ENCODE data around the gene DOK7.
"Not testable (repeated sequence)": the region's sequence is repeated elsewhere in the genome, so short reads cannot be mapped to it uniquely, and the experiment has no call there.

The DOK7 gene

GRCh38 chr4:3511601-3512000 is 48.5 kb downstream of the DOK7 start:
- not testable (repeated sequence) for DNase-seq

GRCh38 chr4:3512279-3512678 is 49.2 kb downstream of the DOK7 start:
- no peak for DNase-seq

GRCh38 chr4:3512719-3513118 is 49.6 kb downstream of the DOK7 start:
- DNase-seq: no peak

DNA sequence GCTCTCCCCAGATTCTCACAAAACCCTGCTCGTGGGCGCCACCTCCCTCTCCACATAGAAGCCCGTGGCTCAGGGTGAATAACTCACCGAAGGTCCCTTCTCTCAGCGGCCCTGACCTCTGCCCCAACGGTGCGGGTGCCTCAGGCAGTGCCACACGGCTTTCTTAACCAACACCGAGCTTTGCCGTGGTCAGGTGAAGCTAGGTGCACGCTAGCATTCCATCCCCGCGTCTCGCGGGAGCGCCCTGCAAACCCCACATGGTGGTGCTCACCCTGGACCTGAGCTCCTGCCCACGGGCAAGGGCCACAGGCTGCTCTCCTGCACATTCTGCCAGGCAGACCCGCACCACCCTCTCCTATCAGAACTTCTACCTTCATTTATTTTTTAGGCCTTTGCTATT is 50.7 kb downstream of the DOK7 start:
- no peak for DNase-seq

DNA sequence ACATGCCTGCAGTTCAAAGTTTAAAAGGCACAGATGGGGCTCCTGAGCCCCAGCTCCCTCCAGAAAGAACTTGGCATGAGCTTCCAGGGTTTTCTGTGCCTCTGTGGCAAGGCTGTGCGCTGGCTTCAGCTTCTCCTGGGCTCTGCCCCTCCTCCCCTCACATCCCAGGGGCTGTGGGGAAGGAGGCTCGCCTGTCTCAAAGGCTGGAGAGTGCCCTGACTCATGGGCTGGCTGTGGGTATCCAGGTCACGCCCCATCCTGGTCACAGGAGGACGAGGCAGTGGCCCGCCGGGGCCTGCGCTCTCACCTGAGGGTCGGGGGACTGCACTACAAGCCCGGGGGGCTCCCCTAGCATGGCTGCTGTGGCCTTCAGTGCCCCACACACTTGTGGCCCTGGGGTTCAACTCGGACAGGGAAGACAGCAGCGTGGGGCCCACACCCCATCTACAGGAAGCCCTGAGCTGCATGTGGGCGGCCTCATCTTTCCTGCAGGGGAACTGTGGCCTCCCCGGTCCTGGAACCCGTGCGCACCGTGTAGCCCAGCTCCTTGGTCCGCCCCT is 51.2 kb downstream of the DOK7 start:
- no peak for DNase-seq

- DNase-seq: no peak
Observed at GRCh38 chr4:3514806-3515501, 51.8 kb downstream of the DOK7 start.

GRCh38 chr4:3515646-3516045 is 52.5 kb downstream of the DOK7 start:
- no peak for DNase-seq

DNA sequence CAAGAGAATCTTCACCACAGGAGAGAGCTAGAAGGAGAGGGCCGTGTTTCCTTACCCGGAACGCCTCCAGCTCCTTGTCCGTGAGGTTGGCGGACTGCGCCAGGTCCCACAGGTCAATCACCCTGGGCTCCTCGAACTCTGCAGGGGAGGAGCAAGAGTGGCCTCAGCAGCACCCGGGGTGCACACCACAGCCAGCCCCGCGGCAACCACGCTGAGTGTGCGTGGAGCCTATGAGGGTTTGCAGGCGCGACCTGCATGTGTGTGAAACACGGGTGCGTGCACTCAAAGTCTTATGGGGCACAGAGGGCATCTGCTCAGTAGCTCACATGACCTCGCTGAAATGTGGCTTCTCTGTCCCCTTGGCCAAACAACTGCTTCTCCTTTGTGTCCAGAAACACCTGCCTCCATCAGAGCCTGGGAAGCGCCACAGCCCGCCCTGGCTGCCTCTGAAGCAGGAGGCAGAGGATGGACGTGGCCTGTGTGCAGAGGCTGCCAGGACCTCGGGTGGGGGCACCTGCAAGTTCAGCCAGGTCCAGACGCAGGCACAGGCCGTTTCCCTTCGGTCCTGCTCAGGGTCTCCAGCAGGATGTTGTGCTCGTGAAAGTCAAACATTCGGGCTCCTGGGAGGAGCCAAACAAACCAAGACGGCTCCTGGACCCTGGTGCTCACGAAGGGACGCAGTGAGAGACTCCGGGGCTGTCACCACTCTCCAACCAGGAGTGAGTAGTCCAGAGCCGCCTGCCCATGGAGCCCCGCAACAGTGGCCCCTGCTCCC is 53.1 kb downstream of the DOK7 start:
- no peak for DNase-seq

DNA sequence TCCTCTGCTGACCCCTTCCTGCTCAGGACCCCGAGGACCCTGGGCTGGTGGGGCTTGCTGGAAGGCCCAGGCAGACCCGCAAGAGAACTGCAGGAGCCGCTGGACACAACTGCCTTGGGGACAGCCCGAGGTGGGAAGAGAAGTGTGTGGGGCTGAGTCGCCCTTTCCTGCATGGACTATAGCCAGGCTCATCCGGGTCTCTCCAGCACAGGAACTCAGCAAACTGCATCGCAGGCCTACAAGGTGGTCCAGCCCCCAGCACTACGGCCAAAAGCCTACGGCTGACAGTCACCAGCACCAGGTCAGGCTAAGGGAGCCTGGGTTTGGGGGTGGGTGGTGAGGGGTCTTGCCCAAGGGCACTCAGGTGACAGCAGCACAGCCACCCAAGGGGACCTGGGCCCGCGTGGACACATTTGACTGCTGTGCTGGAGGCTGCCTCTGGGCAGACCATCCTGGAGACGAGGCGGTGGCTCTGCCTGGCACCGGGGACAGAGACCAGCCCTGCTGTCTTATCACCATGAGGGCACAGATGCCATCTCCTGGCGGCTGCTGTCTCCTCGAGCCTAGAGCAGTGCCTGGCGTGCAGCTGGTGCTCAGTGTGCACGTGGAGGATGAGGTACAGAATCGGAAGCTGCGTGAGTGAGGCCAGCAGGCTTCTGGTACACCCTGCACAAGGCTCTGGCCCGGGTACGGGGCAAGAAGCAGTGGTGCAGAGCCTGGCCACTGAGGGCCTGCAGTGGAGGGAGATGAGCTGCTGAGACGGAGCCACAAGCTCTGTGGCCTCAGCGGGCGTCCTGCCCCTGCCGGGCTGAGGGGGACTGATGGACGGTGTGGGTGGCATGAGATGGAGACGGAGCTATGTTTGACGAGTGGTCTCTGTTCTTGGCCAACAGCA is 54.0 kb downstream of the DOK7 start:
- DNase-seq: no peak

DNA sequence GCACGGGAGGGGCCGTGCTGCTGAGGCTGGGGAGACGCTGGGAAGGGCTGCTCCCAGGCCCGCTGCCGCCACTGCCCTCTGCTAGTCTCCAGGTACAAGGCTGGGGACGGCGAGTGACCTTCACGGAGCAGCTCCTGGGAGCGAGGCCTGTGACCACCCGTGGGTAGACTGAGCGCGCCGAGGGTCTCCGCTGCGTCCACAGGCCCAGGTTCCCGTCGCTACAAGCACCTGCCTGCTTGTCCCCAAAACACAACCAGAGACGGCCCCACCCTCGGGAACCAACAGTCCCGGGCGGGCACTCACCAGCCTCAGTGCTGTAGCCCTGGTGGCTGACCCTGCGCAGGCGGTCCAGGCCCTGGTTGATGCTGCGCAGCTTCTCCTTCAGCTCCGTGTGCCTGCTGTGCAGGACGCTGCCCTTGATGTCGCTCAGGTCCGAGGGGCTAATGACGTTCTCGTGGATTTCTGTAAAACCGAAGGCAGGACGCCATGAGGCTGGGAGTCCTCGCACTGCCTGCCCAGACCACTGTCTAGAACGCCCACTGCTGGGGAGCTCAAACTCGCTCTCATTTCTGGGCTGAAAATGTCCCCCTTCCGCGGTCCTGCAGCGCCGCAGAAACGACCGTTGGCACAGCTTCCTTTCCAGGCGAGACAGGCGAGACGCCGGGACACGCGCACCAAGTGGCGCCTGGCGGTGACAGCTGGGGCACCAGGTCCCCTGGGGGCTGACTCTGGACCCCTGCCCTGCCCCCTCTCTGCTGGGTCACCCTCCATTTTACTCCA is 54.8 kb downstream of the DOK7 start:
- no peak for DNase-seq

DNA sequence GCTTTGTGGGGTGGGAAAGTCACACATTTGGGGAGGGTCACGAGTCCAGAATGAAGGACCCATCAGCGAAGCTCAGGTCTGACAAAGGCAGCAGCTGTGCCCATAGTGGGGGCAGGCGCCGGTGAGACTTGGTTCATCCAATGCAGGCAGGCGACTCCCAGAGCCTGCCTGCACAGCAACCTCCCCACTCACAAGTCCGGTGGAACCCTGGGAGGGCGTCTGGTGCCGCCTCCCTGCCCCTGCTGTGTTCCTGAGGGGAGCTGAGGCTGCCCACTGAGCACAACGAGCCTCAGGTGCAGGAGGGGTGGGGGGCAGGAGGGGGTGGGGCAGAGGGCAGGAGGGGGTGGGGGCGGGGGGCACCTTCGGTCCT is 55.4 kb downstream of the DOK7 start:
- DNase-seq: no peak

DNA sequence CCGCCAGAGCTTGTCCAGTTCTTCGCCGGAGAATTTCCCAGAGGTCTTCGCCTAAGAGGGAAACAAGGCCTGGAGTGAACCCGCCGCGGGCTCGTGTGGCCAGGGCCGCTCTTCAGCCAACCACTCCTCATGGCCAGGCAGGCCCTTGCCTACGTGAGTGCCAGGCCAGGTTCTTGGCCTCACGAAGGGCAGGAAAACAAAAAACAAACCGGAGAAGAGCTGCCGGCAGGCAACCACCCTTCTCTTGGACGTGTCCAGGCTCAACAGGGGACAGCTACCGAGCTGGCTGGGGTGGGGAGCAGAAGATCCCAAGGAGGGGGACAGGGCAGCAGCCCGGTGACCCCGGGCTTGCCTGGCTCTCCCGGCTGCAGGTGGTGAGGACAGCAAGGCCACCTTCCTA is 55.8 kb downstream of the DOK7 start:
- DNase-seq: no peak

DNA sequence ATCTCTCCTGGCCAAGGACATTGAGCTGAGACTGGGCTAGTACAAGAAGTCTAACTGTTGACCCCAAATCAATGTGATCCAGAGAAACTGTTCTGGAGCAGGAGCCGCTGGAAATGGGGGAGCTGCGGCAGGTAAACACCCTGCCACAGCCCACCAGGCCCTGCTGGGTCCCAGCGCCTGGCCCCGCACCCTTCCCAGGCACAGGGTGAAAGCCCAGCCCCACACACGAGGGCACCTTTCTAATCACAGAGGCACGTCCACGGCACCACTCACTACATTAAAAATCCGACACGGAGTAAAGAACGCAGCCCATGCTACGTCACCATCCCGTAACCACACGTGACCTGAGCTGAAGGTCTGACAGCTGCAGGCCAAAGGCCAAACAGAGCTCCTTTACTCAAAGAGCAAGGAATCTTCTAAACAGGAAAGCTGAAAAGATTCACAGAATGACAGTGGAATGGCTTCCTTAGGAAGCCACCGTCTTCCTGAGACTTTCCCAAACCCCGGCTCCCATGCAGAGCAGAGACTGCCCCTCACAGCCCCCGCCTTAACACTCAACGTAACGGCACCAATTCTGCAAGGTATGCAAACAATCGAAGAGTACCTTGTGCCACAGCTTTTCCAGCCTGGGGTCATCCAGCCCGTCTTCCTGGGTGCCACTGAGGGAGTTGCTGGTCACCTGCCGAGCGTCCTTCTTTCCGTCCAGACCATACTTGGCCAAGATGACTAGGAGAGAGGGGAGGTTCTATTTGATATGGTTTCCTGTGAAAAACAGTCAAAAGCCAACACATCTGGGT is 56.6 kb downstream of the DOK7 start:
- no peak for DNase-seq

GRCh38 chr4:3520276-3520675 is 57.2 kb downstream of the DOK7 start:
- no peak for DNase-seq

GRCh38 chr4:3520796-3521600 is 57.9 kb downstream of the DOK7 start:
- no peak for DNase-seq

DNA sequence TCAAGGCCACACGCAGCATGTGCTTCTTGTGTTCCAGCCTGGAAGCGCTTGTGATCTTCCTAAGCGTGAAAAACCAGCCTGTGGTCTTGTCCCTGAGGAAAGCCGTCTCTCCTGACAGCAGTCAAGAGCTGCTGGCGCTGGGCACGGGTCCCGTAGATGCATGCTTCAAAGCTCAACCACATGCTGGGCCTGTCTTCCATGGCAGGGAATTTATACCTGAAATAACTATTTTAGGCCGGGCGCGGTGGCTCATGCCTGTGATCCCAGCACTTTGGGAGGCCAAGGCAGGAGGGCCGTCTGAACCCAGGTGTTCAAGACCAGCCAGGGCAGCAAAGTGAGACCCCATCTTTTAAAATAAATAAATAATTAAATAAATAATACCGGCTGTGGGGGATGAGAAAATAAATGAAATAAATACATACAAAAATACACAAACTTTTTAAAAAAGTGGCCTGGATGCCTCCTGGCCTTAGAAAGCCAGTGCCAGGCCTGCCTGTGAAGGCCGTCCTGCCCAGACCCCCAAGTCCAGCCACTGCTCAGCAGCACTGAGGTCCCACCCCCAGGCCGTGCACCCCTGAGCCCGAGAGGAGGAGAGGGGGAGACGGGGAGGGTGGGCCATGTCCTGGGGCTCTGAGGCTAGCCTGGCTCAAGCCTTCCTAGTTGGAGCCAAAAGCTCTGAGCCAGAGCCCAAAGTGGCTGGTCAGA is 58.7 kb downstream of the DOK7 start:
- DNase-seq: no peak

GRCh38 chr4:3522326-3522640 is 59.2 kb downstream of the DOK7 start:
- DNase-seq: no peak

GRCh38 chr4:3522651-3523050 is 59.5 kb downstream of the DOK7 start:
- DNase-seq: no peak

GRCh38 chr4:3523146-3523627 is 60.1 kb downstream of the DOK7 start:
- DNase-seq: no peak

DNA sequence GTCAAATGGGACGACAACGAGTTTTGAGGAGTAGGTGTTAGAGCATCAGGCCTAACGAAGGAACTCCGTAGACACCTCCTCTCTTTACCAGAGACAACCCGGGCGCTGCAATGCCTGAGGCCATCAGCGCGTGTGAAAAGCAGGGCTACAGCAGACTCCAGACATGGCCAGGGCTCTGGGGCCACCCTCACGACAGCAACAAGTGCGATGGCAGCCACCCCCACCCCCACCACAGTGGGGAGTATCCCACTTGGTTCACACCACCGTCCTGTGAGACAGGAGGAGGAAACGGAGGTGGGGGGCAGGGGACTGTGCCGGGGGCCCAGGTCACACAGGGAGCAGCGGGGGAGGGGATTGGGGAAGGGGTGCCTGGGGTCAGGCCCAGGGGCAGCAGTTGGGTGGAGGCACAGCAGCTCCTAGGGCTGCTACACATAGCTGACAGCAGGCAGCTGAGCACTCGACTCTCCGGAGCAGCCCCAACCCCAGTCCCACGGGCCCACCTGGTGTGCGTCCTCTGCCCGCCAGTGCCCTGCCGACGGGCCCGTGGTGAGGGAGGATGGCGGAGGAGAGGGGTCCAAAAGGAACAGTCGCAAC is 60.6 kb downstream of the DOK7 start:
- DNase-seq: no peak
